ENCODE measurements around the gene CDH13.

The CDH13 gene

DNA sequence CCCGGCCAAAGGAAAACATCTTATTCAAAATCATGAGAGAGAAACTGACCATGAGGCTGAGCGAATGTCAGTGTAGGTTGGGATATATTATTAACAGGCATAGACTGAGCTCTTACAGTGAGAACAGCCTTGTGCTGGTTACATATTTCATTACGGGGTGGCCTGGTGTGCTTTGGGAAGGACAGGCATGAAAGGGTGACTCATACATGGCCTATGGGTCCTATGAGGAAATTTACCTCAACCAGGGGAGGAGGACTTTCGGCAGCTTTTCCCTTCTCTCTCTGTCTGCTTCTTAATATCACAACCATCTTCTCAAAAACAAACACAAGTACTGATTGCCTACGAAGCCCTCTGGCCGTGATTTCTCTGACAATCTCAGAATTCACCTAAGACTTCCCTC is 579.1 kb downstream of the CDH13 start:
- no peak for DNase-seq

DNA sequence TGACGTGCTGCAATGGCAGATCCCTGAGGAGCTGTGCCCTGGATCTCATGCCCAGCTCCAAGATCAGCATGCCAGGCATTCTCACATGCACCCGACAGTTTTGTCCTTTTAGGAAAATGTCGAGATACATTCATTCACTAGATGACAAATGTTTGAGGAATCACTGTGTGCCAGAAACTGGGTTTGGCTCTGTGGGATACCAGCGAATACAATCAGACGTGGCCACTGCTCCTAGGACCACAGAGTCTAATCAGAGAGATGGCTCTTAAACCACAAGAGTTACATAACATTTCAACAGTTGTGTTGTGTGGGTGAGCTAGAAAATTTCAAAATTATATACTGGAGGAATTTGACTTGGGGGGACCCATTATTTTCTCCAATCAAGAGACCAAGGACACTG is 579.7 kb downstream of the CDH13 start:
- DNase-seq, result no peak

- DNase-seq, result no peak
Observed at GRCh38 chr16:83211711-83212110, 584.9 kb downstream of the CDH13 start.

GRCh38 chr16:83212301-83212841 is 585.6 kb downstream of the CDH13 start:
- no peak for DNase-seq

- DNase-seq, result no peak
Observed at GRCh38 chr16:83214671-83215070, 587.9 kb downstream of the CDH13 start.

- peak; percentile 1 for DNase-seq
Observed at GRCh38 chr16:83215406-83216001, 588.7 kb downstream of the CDH13 start.

DNA sequence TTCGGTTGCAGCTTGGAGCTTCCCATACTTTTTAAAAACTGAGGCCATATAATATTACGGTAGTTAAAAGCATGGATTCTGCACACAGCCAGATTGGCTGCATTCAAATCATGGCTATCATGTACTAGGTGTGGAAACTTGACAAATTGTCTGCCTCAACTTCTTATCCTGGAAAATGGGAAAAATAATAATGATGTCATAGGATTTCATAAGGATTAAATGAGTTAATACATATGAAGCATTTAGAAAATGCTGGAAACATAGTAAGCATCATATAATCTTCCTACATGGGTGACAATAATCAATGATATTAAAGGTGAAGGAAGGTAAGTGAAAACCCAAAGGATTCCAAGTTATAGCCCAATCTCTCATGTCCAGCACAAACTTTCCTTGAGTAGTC is 592.5 kb downstream of the CDH13 start:
- no peak for DNase-seq

GRCh38 chr16:83220066-83220465 is 593.3 kb downstream of the CDH13 start:
- DNase-seq, result no peak

GRCh38 chr16:83224642-83225041 is 597.9 kb downstream of the CDH13 start:
- no peak for DNase-seq

GRCh38 chr16:83227336-83227735 is 600.6 kb downstream of the CDH13 start:
- DNase-seq, result no peak

DNA sequence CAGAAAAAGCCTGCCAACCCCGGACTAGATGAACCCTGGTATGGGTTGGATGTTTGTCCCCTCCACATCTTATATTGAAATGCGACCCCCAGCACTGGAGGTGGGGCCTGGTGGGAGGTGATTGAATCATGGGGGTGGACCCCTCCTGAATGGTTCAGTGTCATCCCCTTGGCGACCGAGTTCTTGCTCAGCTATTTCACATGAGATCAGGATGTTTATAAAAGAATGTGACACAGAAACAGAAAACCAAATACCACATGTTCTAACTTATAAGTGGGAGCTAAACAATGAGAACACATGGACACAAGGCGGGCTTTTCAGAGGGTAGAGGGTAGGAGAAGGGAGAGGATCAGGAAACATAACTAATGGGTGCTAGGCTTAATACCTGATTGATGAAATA is 605.0 kb downstream of the CDH13 start:
- DNase-seq, result no peak

- DNase-seq, result no peak
Observed at GRCh38 chr16:83233153-83233552, 606.4 kb downstream of the CDH13 start.

DNA sequence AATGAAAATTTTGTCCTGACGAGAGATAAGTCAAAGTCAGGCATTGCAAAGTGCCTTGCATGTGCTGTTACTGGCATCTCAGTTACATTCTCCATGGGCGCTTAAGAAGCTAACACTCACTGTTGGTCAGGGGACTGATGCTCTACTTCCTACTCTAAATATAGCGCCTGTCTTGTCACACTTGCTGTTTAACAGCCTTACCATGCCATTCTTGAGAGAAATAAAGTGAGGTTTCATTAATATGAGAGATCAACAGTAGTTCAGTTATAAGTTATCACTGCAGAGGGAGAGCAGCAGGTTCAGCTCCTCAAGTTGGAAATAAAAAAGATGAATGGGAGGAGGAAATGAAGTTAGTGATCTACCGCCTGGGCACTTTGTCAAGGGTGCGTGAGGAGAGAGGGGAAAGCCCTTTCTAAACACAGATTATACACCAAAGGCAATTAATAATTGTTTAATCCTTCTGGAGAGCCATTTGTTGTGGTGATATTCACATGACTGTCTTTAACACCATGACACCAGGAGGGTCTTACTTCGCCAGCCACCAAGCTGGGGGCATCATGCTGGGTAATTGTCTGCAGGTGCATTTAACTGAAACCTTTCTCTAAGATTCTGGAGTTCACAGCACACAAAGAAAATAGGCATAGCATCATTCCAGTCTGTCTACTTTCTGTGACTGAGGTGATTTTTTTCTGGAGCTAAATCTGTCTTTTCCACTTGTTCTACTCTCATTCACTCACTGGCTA is 612.4 kb downstream of the CDH13 start:
- DNase-seq, result no peak

DNA sequence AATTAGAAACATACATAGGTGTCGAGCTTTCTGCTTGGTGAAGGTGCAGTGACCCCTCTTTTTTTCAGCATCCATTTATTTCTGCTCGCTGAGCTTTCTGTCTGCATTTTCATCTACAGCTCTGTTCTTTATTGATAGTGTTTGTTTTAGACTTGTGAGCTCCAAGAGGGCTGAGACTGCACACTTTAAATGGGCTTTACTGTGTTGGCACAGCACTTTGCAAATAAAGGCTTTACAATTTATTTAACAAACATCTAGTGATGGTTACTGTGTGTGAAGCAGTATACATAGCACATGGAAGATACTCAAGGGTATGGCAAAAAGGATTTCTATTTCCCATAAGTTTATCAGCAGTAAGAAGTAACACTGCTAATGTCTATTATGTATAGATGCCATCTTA is 617.3 kb downstream of the CDH13 start:
- DNase-seq, result no peak

DNA sequence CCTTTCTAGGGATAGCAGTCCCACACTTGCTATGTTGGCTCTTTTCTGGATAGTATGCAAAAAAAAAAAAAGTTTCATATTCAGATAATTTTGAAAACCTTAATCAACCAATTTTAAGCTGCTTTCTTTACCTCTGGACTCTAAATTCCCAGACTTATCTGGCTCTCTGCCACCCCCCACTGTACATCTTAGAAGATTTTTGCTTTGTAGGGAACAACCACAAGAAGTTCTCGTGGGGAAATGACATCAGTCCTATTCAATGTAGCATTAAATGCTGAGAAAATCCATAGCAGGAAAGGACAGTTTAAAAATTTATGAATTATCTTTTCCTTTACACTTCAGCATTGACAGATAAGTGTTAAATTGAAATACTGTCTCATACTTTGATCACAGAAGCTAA is 618.3 kb downstream of the CDH13 start:
- no peak for DNase-seq

DNA sequence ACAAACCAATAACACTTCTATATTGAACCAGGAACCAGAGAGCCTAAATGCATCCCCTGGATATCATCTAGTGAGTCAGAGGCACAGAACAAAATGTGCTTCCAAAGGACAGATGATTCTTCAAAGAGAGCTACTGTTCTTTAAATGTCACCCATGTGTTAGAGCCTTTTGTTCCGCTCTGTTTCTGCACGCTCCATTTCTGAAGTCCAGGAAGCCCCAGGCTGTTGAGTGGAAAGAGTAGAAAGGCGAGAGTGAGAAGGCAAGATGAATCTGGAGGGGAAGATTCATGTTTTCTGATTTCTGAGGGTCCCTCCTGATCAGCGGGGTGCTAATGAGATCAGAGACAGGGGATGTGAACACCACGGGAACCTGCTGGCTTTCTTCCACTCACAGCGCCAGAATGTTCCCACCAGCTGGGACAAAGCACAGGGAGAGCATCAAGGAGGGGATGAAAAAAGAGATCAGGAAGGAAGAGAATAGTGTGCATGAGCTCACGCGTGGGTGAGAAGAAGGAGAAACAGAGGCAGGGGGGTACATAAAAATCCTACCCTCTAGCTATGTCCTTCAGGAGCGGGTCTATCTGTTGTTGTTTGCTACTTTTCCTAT is 621.1 kb downstream of the CDH13 start:
- no peak for DNase-seq

DNA sequence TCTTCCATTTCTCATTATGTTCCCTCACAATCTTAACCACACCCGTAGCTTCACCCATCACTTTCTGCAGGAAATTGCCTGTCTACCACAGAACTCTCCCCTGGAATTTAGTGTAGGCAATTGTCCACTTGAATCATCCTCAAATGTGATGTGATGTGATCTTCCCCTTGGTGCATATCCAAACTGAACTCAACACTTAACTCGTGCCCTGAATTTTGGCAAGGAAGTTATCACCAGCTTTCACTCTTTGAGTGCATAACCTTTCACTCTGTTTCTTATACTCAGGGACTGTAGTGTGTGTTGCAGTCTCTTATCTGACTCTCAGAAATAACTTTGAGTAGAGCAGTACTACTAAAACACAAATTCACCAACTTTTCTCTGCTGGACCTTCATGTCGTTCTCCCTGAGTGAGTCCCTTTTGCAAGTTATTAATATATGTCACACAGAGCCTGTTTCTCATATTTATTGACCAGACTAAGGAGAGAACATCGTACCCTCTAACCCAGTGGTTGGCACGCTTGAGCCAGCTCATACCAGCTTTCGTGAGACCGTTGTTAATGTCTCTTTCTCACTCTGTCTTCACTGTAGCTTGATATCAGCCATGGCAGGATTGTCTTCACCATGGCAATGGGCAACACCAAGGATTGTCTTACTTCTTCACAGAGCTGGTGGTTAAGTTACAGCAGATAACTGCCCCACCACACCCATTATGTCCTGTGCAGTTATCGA is 622.1 kb downstream of the CDH13 start:
- DNase-seq, result no peak

DNA sequence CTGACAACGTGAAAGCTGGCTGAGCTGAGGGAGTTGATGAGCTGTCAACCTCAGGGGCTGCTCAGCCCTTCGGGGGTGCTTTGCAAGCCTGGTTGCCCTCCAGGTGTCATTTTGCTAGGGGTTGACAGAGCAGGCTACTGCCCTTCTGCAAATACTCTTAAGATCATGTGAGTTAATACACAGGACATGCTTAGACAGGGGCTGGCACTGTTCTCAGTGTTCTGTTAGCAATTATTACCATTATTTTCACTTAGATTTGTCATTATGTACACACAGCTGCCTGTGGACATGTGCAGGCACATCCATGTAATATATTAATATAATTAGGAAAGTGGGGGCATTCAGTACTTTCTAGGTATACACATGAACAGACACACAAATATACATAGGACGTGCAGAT is 626.8 kb downstream of the CDH13 start:
- no peak for DNase-seq

GRCh38 chr16:83258366-83258928 is 631.7 kb downstream of the CDH13 start:
- no peak for DNase-seq

- DNase-seq, result no peak
Observed at GRCh38 chr16:83266848-83267553, 640.2 kb downstream of the CDH13 start.

GRCh38 chr16:83268169-83268568 is 641.4 kb downstream of the CDH13 start:
- DNase-seq, result no peak

- DNase-seq, result no peak
Observed at GRCh38 chr16:83269048-83269447, 642.3 kb downstream of the CDH13 start.

- DNase-seq, result no peak
Observed at GRCh38 chr16:83269541-83269940, 642.8 kb downstream of the CDH13 start.
